Measurements from ENCODE around the gene TBX10.

The TBX10 gene

GRCh38 chr11:67585911-67586310 lies 53.7 kb downstream of the TBX10 start:
- WGBS, 2 donors (ENCODE audit: extremely low coverage in 2 of 2, insufficient read length in 2 of 2, insufficient replicate concordance in 1 of 2): no CpG with 5 or more reads among the region's 4 CpGs
- H3K23ac ChIP-seq (ENCODE audit: low read depth, low read length, poor library complexity): no peak overlapping the region
- H3K9me3 ChIP-seq (replicated peaks in 1 of 2; ENCODE audit: control insufficient read depth in 2 of 2, insufficient read depth in 1 of 2, low read depth in 1 of 2, low read length in 2 of 2): peaks cover 0 to 6% of the 10 kb centered on the region in 2 donors
- no peak overlapping the region for H4K91ac ChIP-seq (ENCODE audit: low read depth, low read length, poor library complexity)
- no peak overlapping the region for H2AFZ ChIP-seq (ENCODE audit: low read length)
- no peak overlapping the region for H2BK15ac ChIP-seq (ENCODE audit: low read length)
- H2AK5ac ChIP-seq (ENCODE audit: low read depth, low read length): no peak overlapping the region
- no peak overlapping the region for H3K4ac ChIP-seq (ENCODE audit: low read length)
- H2BK5ac ChIP-seq (ENCODE audit: low read length): no peak overlapping the region
- H3K27me3 ChIP-seq (ENCODE audit: control insufficient read depth in 3 of 3, insufficient read depth in 3 of 3, low read depth in 1 of 3, low read length in 3 of 3): peaks cover 0 to 10% (median 8%) of the 10 kb centered on the region in 3 experiments
- H3K27ac ChIP-seq (replicated peaks; ENCODE audit: low read length): no peak overlapping the region
- H3K4me2 ChIP-seq (ENCODE audit: insufficient read depth, low read length, poor library complexity, severe bottlenecking): no peak overlapping the region
- H4K8ac ChIP-seq (ENCODE audit: low read depth, low read length): no peak overlapping the region
- no peak overlapping the region for H2BK120ac ChIP-seq (ENCODE audit: low read depth, low read length)
- peaks cover 16 to 25% of the 10 kb centered on the region in 2 donors for H3K4me1 ChIP-seq (ENCODE audit: control insufficient read depth in 2 of 2, insufficient read depth in 1 of 2, low read depth in 1 of 2, low read length in 2 of 2)
- H3K79me1 ChIP-seq (ENCODE audit: low read depth, low read length): peaks cover 21% of the 10 kb centered on the region
- no peak overlapping the region for H3K18ac ChIP-seq (ENCODE audit: low read length)
- peaks cover 22 to 43% of the 10 kb centered on the region in 2 donors for H3K36me3 ChIP-seq (replicated peaks in 1 of 2; ENCODE audit: control insufficient read depth in 2 of 2, insufficient read depth in 2 of 2, low read length in 2 of 2)
- no peak for DNase-seq (ENCODE audit: low spot score)
- H3K4me3 ChIP-seq (ENCODE audit: low read length in 2 of 2): no peak overlapping the region
- H3K14ac ChIP-seq (ENCODE audit: low read length): no peak overlapping the region
- H2BK12ac ChIP-seq (ENCODE audit: low read length): no peak overlapping the region
- peak overlapping the region; percentile 50 for H3K9ac ChIP-seq (ENCODE audit: low read depth, low read length, poor library complexity)

GRCh38 chr11:67584881-67585873 lies 54.4 kb downstream of the TBX10 start:
- no peak overlapping the region for H4K91ac ChIP-seq (ENCODE audit: low read depth, low read length, poor library complexity)
- peaks cover 22 to 43% of the 10 kb centered on the region in 2 donors for H3K36me3 ChIP-seq (replicated peaks in 1 of 2; ENCODE audit: control insufficient read depth in 2 of 2, insufficient read depth in 2 of 2, low read length in 2 of 2)
- H3K27ac ChIP-seq (replicated peaks; ENCODE audit: low read length): no peak overlapping the region
- no peak overlapping the region for H2BK12ac ChIP-seq (ENCODE audit: low read length)
- peaks cover 16 to 25% of the 10 kb centered on the region in 2 donors for H3K4me1 ChIP-seq (ENCODE audit: control insufficient read depth in 2 of 2, insufficient read depth in 1 of 2, low read depth in 1 of 2, low read length in 2 of 2)
- H3K9ac ChIP-seq (ENCODE audit: low read depth, low read length, poor library complexity): peak overlapping the region; percentile 92
- no peak overlapping the region for H2AFZ ChIP-seq (ENCODE audit: low read length)
- peak overlapping the region; percentile 84 for H3K4me2 ChIP-seq (ENCODE audit: insufficient read depth, low read length, poor library complexity, severe bottlenecking)
- peak overlapping the region; percentile 17 for H3K4ac ChIP-seq (ENCODE audit: low read length)
- peak overlapping the region; percentile 11 for H2BK120ac ChIP-seq (ENCODE audit: low read depth, low read length)
- H4K8ac ChIP-seq (ENCODE audit: low read depth, low read length): no peak overlapping the region
- no CpG with 5 or more reads among the region's 21 CpGs for WGBS, 2 donors (ENCODE audit: extremely low coverage in 2 of 2, insufficient read length in 2 of 2, insufficient replicate concordance in 1 of 2)
- peaks cover 21% of the 10 kb centered on the region for H3K79me1 ChIP-seq (ENCODE audit: low read depth, low read length)
- H3K4me3 ChIP-seq (ENCODE audit: low read length in 2 of 2): peak overlapping the region; percentile 87 to 88
- H3K27me3 ChIP-seq (ENCODE audit: control insufficient read depth in 3 of 3, insufficient read depth in 3 of 3, low read depth in 1 of 3, low read length in 3 of 3): peaks cover 0 to 14% (median 10%) of the 10 kb centered on the region in 3 experiments
- H3K18ac ChIP-seq (ENCODE audit: low read length): peak overlapping the region; percentile 99
- DNase-seq (ENCODE audit: low spot score): no peak
- peak overlapping the region; percentile 94 for H3K23ac ChIP-seq (ENCODE audit: low read depth, low read length, poor library complexity)
- H3K9me3 ChIP-seq (replicated peaks in 1 of 2; ENCODE audit: control insufficient read depth in 2 of 2, insufficient read depth in 1 of 2, low read depth in 1 of 2, low read length in 2 of 2): peaks cover 0 to 6% of the 10 kb centered on the region in 2 donors
- H3K14ac ChIP-seq (ENCODE audit: low read length): no peak overlapping the region
- no peak overlapping the region for H2BK15ac ChIP-seq (ENCODE audit: low read length)
- H2BK5ac ChIP-seq (ENCODE audit: low read length): peak overlapping the region; percentile 94
- H2AK5ac ChIP-seq (ENCODE audit: low read depth, low read length): peak overlapping the region; percentile 96

DNA sequence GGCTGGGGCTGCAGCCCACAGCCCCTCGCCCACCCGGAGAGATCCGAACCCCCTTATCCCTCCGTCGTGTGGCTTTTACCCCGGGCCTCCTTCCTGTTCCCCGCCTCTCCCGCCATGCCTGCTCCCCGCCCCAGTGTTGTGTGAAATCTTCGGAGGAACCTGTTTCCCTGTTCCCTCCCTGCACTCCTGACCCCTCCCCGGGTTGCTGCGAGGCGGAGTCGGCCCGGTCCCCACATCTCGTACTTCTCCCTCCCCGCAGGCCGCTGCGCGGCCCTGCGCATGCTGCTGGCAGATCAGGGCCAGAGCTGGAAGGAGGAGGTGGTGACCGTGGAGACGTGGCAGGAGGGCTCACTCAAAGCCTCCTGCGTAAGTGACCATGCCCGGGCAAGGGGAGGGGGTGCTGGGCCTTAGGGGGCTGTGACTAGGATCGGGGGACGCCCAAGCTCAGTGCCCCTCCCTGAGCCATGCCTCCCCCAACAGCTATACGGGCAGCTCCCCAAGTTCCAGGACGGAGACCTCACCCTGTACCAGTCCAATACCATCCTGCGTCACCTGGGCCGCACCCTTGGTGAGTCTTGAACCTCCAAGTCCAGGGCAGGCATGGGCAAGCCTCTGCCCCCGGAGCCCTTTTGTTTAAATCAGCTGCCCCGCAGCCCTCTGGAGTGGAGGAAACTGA lies 55.2 kb downstream of the TBX10 start:
- Histone ChIP-seq H3K4ac (ENCODE audit: low read length) (peak overlapping the region; percentile 66), H3K4me3 (ENCODE audit: low read length in 2 of 2) (peak overlapping the region; percentile 87 to 88), H3K9ac (ENCODE audit: low read depth, low read length, poor library complexity) (peak overlapping the region; percentile 92), H3K14ac (ENCODE audit: low read length) (no peak overlapping the region), H4K91ac (ENCODE audit: low read depth, low read length, poor library complexity) (peak overlapping the region; percentile 81), H2AFZ (ENCODE audit: low read length) (peak overlapping the region; percentile 92), H2BK15ac (ENCODE audit: low read length) (peak overlapping the region; percentile 50), H3K18ac (ENCODE audit: low read length) (peak overlapping the region; percentile 99), H3K27me3 (ENCODE audit: control insufficient read depth in 3 of 3, insufficient read depth in 3 of 3, low read depth in 1 of 3, low read length in 3 of 3) (peaks cover 0 to 20% (median 11%) of the 10 kb centered on the region in 3 experiments), H2BK5ac (ENCODE audit: low read length) (peak overlapping the region; percentile 94), H3K4me2 (ENCODE audit: insufficient read depth, low read length, poor library complexity, severe bottlenecking) (peak overlapping the region; percentile 84), H3K23ac (ENCODE audit: low read depth, low read length, poor library complexity) (peak overlapping the region; percentile 94), H3K27ac (replicated peaks; ENCODE audit: low read length) (peak overlapping the region; percentile 71), H4K8ac (ENCODE audit: low read depth, low read length) (peak overlapping the region; percentile 7), H2AK5ac (ENCODE audit: low read depth, low read length) (peak overlapping the region; percentile 96), H3K79me1 (ENCODE audit: low read depth, low read length) (peaks cover 21% of the 10 kb centered on the region), H2BK12ac (ENCODE audit: low read length) (no peak overlapping the region), H3K9me3 (replicated peaks in 1 of 2; ENCODE audit: control insufficient read depth in 2 of 2, insufficient read depth in 1 of 2, low read depth in 1 of 2, low read length in 2 of 2) (peaks cover 3 to 6% of the 10 kb centered on the region in 2 donors), H3K4me1 (ENCODE audit: control insufficient read depth in 2 of 2, insufficient read depth in 1 of 2, low read depth in 1 of 2, low read length in 2 of 2) (peaks cover 16 to 25% of the 10 kb centered on the region in 2 donors), H3K36me3 (replicated peaks in 1 of 2; ENCODE audit: control insufficient read depth in 2 of 2, insufficient read depth in 2 of 2, low read length in 2 of 2) (peaks cover 22 to 43% of the 10 kb centered on the region in 2 donors), H2BK120ac (ENCODE audit: low read depth, low read length) (peak overlapping the region; percentile 33)
- no CpG with 5 or more reads among the region's 33 CpGs for WGBS, 2 donors (ENCODE audit: extremely low coverage in 2 of 2, insufficient read length in 2 of 2, insufficient replicate concordance in 1 of 2)
- no peak for DNase-seq (ENCODE audit: low spot score)

Data from neuronal stem cell (in vitro differentiated cells).